HG03066 (cell line): ENCODE results near the gene PARD3B.
"Not testable (repeated sequence)": the region's sequence is repeated elsewhere in the genome, so short reads cannot be mapped to it uniquely, and the experiment has no call there.

ENCODE experiments used
- ATAC-seq: cut with Tn5 transposase; IDR thresholded peaks from one replicate; pipeline ENCODE4 v1.9.1; 2021; ENCODE audit warnings: low read depth; ENCODE audit not compliant: unreplicated experiment

The PARD3B gene

GRCh38 chr2:205465791-205466190 is 920.5 kb downstream of the PARD3B start:
- ATAC-seq = no peak

DNA sequence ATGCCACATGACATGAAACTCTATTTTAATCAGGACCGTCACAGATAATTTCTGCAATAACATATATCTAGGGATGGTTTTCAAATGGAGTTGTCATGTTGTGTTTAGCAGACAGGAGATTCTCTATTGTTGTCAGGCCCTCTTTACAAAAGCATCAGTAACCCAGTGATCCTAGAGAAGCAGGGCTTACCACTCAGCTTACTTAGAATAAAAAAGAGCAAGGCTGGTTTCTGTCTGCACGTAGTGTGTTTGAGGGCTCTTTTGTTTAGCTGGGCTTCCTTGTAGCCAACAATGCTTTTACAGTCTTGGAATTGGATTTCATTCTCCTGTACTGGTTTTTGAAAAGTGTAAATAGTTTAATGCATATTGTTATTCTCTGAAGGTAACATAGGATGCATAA is 926.5 kb downstream of the PARD3B start:
- ATAC-seq = no peak

GRCh38 chr2:205473791-205474190 is 928.5 kb downstream of the PARD3B start:
- no peak for ATAC-seq

DNA sequence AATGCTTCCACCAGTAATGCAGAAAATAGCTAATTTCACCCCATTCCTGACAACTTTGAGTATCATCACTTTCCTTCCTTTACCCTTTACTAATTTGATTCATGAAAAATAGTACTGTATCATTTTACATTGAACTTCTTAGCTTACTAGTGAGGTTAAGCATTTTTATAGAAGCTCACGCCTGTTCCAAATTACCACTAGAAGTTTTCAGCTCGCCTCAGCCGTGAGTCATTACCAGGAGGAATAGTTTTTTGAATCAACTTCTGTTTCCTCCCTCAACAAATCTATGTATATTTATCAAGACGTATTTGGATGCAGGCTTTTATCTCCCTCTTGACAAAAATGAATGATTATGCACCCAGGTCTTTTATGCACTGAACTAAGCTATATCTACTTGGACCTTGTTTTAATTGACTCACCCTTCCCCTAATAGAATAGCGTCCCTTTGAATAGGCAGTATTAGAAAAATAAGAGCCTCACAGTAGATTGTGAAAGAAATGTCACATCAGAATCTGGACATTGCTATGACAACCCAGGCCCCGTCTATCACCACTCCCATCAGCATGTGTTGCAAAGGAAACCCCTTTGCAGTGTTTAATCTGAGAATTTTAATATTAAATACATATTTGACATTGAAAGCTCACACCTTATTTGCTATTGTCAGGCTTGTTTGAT is 929.6 kb downstream of the PARD3B start:
- no peak for ATAC-seq

DNA sequence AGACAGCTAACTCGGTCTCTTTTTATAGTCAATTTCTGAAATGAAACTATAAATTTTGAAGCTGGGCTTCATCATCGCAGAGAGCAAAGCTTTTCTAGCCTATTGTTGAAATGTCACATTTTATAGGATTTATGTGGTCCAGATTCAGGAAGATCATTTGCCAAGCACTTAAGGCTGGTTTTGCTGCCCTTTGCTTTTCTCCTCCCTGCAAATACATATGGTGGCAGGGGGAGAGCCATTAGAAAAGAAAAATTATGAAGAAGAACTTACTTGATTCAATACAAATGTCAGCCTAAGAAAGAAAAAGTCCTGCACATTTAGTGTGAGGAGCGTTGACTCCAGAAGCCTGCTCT is 930.1 kb downstream of the PARD3B start:
- no peak for ATAC-seq

GRCh38 chr2:205477016-205477705 is 931.9 kb downstream of the PARD3B start:
- no peak for ATAC-seq

DNA sequence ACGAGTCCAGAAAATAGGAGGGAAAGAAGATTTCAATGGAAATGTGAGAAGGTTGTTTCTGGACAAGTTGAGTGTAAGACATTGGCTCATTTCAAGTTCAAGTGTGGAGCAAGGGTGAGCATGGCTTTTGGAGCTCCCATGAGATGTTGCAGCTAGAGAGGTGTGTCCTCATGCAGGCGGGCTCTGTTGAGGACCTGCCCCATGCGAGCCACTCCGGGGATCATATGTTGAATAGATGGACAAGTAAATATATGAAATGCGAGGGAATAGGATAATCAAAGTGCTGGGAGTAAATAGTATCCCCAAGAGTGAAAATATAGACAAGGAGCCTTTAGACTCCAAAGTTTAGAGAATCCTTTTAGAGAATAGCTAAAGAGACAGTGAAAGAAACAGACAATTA is 936.6 kb downstream of the PARD3B start:
- ATAC-seq = no peak

- no peak for ATAC-seq
Observed at GRCh38 chr2:205482399-205483081, 937.3 kb downstream of the PARD3B start.

DNA sequence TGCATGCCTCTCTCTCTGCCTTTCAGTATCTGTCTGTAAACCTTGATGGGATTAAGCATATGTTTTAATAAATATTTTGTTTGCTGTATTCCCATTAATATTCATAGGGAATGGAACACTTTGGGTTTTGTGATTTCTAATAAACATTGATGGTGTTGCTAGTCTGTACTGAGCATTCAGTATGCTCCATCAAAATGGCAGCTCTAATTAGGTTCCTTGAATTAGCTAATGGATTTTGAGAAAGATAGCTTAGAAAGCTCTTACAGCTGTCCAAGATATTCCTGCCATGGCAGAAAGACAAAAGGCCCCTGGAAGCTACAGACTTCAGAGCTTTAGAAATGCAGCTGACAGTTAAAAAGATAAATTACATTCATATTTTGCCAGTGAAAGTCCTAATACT is 937.8 kb downstream of the PARD3B start:
- ATAC-seq = no peak

- ATAC-seq = no peak
Observed at GRCh38 chr2:205484215-205484614, 938.9 kb downstream of the PARD3B start.

DNA sequence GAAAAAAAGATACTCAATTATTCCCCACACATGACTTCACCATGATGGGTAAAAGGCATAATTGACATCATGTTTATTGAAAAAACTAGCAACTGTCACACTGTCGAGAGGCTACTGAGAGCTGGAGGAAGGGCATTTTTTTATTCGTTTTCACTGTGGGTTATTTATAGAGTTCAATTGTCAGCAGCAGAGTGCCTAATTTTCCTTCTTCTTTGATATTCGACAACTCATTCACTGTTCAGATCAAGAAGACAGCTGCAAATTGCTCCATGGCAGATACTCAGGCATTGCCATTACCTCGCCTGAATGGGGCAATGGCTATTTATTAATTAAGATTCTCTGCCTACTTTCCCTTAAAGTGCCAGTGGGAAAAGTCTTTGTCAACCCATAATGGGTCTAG is 939.5 kb downstream of the PARD3B start:
- ATAC-seq = no peak

GRCh38 chr2:205493528-205493927 is 948.3 kb downstream of the PARD3B start:
- not testable (repeated sequence) for ATAC-seq

DNA sequence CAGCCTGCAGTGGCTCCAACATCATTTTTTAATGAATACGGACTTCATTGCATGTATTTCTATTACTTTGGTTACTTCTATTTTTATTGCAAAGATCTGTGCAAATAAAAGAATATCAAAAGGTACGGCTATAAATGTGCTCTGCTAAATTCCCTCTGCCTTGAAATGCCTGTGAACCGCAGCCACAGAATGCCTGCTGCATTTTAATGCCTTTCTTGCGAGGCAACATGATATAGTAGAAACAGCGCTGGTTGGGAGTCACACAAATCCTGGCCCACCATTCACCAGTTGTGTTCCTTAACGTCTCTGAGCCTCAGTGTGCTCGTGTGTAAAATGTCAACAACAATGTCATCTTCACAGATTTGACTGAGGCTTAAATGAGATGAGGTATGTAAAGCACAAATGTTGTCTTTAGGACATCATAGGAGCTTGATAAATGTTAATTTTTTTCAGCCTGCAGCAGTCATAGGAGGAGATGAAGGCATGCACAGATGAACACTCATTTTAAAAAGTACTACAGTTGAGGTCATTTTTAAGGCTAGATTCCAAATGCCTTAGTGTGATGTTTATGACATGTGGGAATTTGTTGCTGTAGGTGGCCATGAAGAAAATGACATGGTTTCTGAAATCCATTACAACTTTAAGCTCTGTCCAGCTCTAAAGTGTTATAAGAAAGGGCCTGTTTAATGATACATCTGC is 949.4 kb downstream of the PARD3B start:
- no peak for ATAC-seq

DNA sequence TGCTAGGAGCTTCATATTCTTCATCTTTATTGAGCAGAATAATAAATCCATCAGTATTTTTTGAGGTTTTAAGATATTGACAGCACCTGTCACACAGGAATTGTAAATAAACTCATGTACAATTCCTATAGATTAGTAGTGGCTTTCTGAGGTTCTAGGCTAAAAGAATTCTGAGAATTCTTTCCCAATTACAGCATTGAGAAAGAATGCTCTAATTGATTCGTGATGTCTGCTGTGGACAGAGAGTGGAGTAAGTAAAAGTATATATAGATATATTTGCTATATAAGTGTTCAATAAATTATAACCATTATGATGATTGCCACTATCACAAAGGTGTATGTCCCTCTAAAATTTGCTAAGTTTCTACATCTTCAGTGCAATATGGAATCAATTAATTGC is 950.5 kb downstream of the PARD3B start:
- no peak for ATAC-seq

DNA sequence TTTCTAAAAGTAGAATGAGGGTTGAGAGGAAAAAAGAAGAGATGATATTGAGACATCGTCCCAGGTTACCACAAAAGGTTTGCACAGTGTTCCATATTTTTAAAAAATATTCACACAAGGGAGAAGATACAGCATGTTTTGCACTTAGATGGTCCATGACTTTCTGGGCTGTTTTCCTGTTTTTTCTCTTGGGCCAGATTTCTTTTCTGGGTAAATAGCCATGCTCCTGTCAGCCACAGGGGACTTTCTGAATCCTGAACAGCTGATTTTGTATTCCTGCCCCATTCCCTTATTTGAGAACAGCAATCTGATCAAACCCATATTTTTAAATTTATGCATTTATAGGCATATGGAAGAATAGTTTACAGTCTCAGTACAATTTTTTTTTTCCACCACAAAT is 951.1 kb downstream of the PARD3B start:
- ATAC-seq = no peak

- ATAC-seq = no peak
Observed at GRCh38 chr2:205496772-205497171, 951.5 kb downstream of the PARD3B start.

DNA sequence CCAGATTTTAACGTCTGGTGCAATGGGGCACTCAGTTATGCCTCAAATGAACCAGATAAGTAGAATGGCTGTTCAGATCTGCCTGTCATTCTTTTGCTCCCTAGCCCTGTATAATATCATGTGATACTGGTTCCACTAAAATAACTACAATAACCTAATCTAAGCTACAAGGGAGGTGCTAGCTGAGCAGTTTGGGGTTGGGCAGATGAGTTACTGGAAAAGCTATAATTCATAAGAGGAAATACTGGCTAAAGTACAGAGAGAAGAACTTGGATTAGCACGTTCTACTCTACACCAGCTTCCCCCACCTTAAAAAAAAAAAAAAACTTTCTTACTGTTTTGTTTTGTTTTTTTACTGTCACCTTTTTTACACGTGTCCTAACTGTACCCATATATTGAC is 953.7 kb downstream of the PARD3B start:
- no peak for ATAC-seq

DNA sequence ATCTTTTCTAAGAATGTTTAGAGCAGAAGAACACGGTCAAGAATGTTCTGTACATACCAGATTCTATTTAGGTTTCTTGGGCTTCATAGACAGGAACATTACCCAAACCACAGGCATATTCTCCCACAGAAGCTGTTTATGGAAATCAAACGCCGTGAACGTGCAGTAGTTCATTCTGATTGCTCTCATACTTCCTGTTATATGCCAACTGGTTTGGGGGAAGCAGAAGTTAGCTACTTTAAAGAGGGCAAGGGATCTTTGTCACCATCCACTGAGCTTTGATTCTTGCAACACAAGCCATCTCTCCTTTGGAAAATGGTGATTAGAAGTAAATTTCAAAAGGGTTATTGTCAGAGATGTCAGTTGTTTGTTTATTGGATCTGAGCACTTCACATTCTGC is 954.8 kb downstream of the PARD3B start:
- ATAC-seq = no peak

GRCh38 chr2:205500951-205501350 is 955.7 kb downstream of the PARD3B start:
- no peak for ATAC-seq

DNA sequence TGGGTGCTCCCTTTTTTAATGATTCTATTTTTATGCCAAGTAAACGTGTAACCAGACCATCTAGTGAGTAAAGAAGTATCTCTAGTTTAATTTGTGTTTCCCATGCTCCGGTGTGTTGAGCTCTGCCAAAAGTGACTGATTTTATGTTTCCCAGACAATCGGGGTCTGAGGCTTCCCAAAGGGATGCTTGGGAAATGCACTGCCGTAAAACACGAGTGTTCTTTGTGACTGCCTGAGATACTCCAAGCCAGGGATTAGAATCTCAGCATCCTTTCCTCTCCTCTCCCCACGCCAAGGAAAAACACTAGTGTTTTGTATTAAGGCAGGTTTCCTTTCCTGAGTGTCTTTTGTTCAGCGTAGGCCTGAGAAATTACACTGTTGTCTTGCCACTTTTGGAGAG is 956.6 kb downstream of the PARD3B start:
- ATAC-seq = no peak

DNA sequence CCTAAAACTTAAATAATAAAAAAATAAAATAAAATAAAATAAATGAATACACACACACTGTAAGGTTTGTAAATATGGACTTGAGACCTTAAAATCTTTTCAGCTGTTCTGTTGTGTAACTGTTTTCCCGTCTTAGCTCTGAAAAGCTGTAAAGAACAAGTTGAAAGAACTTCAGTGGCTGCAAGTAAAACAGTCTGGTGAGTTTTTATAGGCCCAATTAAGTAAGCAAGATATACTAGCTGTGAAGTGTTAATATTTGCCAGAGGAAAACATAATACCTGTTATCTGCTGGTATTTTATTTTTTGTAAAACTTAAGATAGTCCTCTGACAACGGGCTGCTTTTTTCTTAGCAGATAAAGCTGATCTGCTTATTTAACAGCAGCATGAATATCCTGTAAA is 960.1 kb downstream of the PARD3B start:
- no peak for ATAC-seq
